CD4-positive, alpha-beta T cell (primary cell): ENCODE results near the gene SLC50A1. TPM values are rescaled to one million over a fixed set of nuclear protein-coding genes. Genes with fewer than 3 reads are reported as not detected.

Source experiments
- ATAC-seq: fragments of 200-7000 bp; cut with Tn5 transposase; one replicate; pipeline ENCODE4 v1.10.0; 2022; ENCODE audit warnings: mild to moderate bottlenecking; ENCODE audit not compliant: poor library complexity
- CTCF ChIA-PET: fragments of 350-600 bp; sonication (Branson Sonifier 250); formaldehyde crosslinking; loops from one replicate; lab custom pipeline; 2021; ENCODE audit warnings: antibody characterized with exemption, inconsistent platforms; lab: Charles Lee
- POLR2A ChIA-PET: fragments of 350-600 bp; sonication (Branson Sonifier 250); formaldehyde crosslinking; loops from one replicate; lab custom pipeline; 2021; ENCODE audit warnings: antibody characterized with exemption, inconsistent platforms; lab: Charles Lee
- DNase-seq, 14 experiments: peaks; one replicate each; pipeline ENCODE4 v3.0.0-alpha.2; 2013 to 2020; ENCODE audit warnings: mixed read lengths in 2 of 14
- H3K27ac ChIP-seq, 2 donors: one replicate each; pipeline versions ENCODE4 v1.5.1 to v1.7.0; 2013; ENCODE audit warnings: low read length in 2 of 2, low read depth in 1 of 2, mild to moderate bottlenecking in 1 of 2
- H3K27me3 ChIP-seq, 2 experiments: 1 replicate in 1 of 2; 2 replicates in 1 of 2; pipeline versions ENCODE4 v1.6.1 to v1.7.0; 2013; ENCODE audit warnings: low read length in 2 of 2, control low read depth in 1 of 2, mild to moderate bottlenecking in 1 of 2, moderate library complexity in 1 of 2; ENCODE audit not compliant: insufficient read depth in 2 of 2, control insufficient read depth in 1 of 2
- H3K36me3 ChIP-seq: one replicate; pipeline ENCODE4 v1.6.1; 2013; ENCODE audit warnings: low read length, control low read depth; ENCODE audit not compliant: insufficient read depth
- H3K4me1 ChIP-seq: one replicate; pipeline ENCODE4 v1.6.1; 2013; ENCODE audit warnings: low read length, control low read depth; ENCODE audit not compliant: insufficient read depth
- H3K4me3 ChIP-seq: one replicate; pipeline ENCODE4 v1.5.1; 2013; ENCODE audit warnings: mild to moderate bottlenecking, low read length, moderate library complexity
- H3K9me3 ChIP-seq, 2 experiments: 1 replicate in 1 of 2; 2 replicates in 1 of 2; pipeline versions ENCODE4 v1.6.1 to v1.7.0; 2013; ENCODE audit warnings: low read length in 2 of 2, mild to moderate bottlenecking in 2 of 2, control low read depth in 1 of 2, moderate library complexity in 1 of 2; ENCODE audit not compliant: control insufficient read depth in 1 of 2, insufficient read depth in 1 of 2
- H3K27ac Mint-ChIP-seq: one replicate; pipeline ENCODE4 v1.8.0; 2020; ENCODE audit warnings: mixed read lengths
- H3K27me3 Mint-ChIP-seq: one replicate; pipeline ENCODE4 v1.8.0; 2021; ENCODE audit warnings: mixed read lengths
- H3K36me3 Mint-ChIP-seq: one replicate; pipeline ENCODE4 v1.8.0; 2021; ENCODE audit warnings: low read depth, mixed read lengths
- H3K4me1 Mint-ChIP-seq: one replicate; pipeline ENCODE4 v1.8.0; 2021; ENCODE audit warnings: low read depth, mixed read lengths
- H3K4me3 Mint-ChIP-seq: one replicate; pipeline ENCODE4 v1.8.0; 2020; ENCODE audit warnings: mild to moderate bottlenecking, mixed read lengths
- H3K9me3 Mint-ChIP-seq: one replicate; pipeline ENCODE4 v1.8.0; 2020; ENCODE audit warnings: mixed read lengths
- intact Hi-C, 2 experiments: fragments of 100-400 bp; cut with DNase I in 1 of 2; cut with micrococcal nuclease in 1 of 2; formaldehyde crosslinking; loops; one replicate each; pipeline versions ENCODE4 v1.15.1 to v1.9.0; 2023 to 2025; cut with DNase I, micrococcal nuclease
- total RNA-seq, 174 experiments: library from RNA in 2 of 174; stranded (reverse) in 2 of 174; gene quantifications; one replicate each; pipeline ENCODE4 v1.2.3 and lab custom pipeline; 2021 to 2026
- TF ChIP-seq, protein P1 (sequence below): fragments of 200-600 bp; IDR thresholded peaks from one replicate; pipeline ENCODE4 v1.8.0; 2022; ENCODE audit warnings: antibody characterized with exemption, mild to moderate bottlenecking

SLC50A1 gene
- total RNA-seq, 2 experiments from 2014 or later: 10.2 to 12.5 TPM

DNA sequence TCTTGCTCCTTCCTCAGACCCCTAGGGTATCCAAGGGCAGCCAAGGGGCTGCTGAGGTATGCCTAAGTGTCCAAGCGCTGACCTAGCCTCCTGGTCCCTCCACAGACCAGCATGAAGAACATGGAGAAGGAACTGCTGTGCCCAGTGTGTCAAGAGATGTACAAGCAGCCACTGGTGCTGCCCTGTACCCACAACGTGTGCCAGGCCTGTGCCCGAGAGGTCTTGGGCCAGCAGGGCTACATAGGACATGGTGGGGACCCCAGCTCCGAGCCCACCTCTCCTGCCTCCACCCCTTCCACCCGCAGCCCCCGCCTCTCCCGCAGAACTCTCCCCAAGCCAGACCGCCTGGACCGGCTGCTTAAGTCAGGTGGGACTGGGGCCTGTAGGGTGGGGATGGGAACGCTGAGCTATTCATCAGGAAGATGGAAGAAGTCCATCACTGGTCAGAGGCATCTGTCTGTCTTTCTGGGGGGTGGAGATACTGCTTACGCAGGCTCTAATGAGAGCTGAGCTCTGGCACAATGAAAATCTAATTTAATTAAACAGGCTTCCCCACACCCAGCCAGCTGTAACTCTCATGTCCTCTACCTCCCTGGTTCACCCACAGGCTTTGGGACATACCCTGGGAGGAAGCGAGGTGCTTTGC, 39.8 kb downstream of the SLC50A1 start:
- H3K27ac ChIP-seq: no peak overlapping the region
- ATAC-seq: no peak
- TF ChIP-seq, protein P1, sequence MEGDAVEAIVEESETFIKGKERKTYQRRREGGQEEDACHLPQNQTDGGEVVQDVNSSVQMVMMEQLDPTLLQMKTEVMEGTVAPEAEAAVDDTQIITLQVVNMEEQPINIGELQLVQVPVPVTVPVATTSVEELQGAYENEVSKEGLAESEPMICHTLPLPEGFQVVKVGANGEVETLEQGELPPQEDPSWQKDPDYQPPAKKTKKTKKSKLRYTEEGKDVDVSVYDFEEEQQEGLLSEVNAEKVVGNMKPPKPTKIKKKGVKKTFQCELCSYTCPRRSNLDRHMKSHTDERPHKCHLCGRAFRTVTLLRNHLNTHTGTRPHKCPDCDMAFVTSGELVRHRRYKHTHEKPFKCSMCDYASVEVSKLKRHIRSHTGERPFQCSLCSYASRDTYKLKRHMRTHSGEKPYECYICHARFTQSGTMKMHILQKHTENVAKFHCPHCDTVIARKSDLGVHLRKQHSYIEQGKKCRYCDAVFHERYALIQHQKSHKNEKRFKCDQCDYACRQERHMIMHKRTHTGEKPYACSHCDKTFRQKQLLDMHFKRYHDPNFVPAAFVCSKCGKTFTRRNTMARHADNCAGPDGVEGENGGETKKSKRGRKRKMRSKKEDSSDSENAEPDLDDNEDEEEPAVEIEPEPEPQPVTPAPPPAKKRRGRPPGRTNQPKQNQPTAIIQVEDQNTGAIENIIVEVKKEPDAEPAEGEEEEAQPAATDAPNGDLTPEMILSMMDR: no peak
- no peak overlapping the region for H3K4me3 ChIP-seq
- peaks cover 54% of the 10 kb centered on the region for H3K36me3 Mint-ChIP-seq
- no peaks in the 10 kb centered on the region for H3K9me3 Mint-ChIP-seq
- peak in 1 of 14 experiments; percentile 49 for DNase-seq
- no peaks in the 10 kb centered on the region for H3K27me3 Mint-ChIP-seq
- H3K4me3 Mint-ChIP-seq: peak overlapping the region; percentile 74
- peaks cover 55% of the 10 kb centered on the region for H3K4me1 ChIP-seq
- ChIA-PET CTCF (interaction anchor here (0.8 to 4.4 kb wide), 5 partner anchors 19 to 100 kb away, joined by 3 to 34 read pairs (median 5); no protein-coding TSS in a partner anchor), POLR2A (interaction anchor here (1.1 to 4.4 kb wide), 3 partner anchors 18 to 90 kb away, joined by 3 to 31 read pairs (median 5); no protein-coding TSS in a partner anchor)
- H3K36me3 ChIP-seq: peaks cover 39% of the 10 kb centered on the region
- peaks cover 47% of the 10 kb centered on the region for H3K4me1 Mint-ChIP-seq
- peak overlapping the region; percentile 47 for H3K27ac Mint-ChIP-seq
- no peaks in the 10 kb centered on the region for H3K27me3 ChIP-seq
- H3K9me3 ChIP-seq: no peaks in the 10 kb centered on the region
- intact Hi-C loops: loop anchor here (1.0 to 5.0 kb wide), 3 partner anchors 18 to 147 kb away; partner anchors contain the start of gene RUSC1 (in 1 of the 2)

DNA sequence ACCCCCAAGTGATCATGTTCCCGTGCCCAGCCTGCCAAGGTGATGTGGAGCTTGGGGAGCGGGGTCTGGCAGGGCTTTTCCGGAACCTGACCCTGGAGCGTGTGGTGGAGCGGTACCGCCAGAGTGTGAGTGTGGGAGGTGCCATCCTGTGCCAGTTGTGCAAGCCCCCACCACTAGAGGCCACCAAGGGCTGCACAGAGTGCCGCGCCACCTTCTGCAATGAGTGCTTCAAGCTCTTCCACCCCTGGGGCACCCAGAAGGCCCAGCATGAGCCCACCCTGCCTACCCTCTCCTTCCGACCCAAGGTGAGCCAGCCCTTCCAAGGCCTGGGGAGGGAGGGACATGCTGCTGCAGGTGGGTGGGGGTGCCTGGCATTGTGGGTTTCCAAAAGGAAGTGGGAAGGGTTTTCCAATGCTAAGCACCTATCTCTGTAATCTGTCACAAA, 40.3 kb downstream of the SLC50A1 start:
- TF ChIP-seq, protein P1: no peak
- POLR2A ChIA-PET: interaction anchor here (1.3 to 4.4 kb wide), 2 partner anchors 18 to 51 kb away, joined by 5 to 31 read pairs; no protein-coding TSS in a partner anchor
- intact Hi-C loops: loop anchor here (1.0 to 5.0 kb wide), 6 partner anchors 17 to 417 kb away; partner anchors contain the start of gene RUSC1 (in 1 of the 2)

DNA sequence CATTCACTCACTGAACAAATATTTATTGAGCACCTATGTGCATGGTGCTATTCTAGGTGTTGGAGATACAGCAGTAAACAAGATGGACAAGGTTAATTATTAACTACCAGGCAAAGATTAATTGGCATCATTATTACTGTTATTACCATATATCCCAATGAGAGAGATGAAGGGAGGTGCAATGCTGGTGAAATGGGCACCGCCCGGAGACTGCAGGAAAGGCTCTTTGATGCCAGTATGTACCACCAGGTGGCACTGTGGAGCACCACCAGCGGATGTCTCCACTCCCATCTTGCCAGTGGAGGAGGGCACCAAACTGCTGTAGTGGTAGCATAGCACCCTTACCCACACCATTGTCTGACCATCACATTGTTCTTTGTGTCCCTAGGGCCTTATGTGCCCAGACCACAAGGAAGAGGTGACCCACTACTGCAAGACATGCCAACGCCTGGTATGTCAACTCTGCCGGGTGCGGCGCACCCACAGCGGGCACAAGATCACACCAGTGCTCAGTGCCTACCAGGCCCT, 41.0 kb downstream of the SLC50A1 start:
- no peaks in the 10 kb centered on the region for H3K9me3 Mint-ChIP-seq
- ATAC-seq (peak; percentile 45), DNase-seq (peak; percentile 76 to 92 (median 85))
- TF ChIP-seq, protein P1: peak; percentile 94
- no peaks in the 10 kb centered on the region for H3K27me3 Mint-ChIP-seq
- Histone ChIP-seq H3K4me1 (peaks cover 51% of the 10 kb centered on the region), H3K4me3 (no peak overlapping the region), H3K36me3 (peaks cover 38% of the 10 kb centered on the region), H3K9me3 (no peaks in the 10 kb centered on the region), H3K27ac (no peak overlapping the region), H3K27me3 (no peaks in the 10 kb centered on the region)
- H3K36me3 Mint-ChIP-seq: peaks cover 46% of the 10 kb centered on the region
- peaks cover 47% of the 10 kb centered on the region for H3K4me1 Mint-ChIP-seq
- ChIA-PET CTCF (interaction anchor here (0.8 to 4.4 kb wide), 6 partner anchors 17 to 99 kb away, joined by 3 to 34 read pairs (median 6); no protein-coding TSS in a partner anchor), POLR2A (interaction anchor here (0.7 to 1.6 kb wide), 2 partner anchors 17 to 51 kb away, joined by 4 to 6 read pairs; no protein-coding TSS in a partner anchor)
- H3K27ac Mint-ChIP-seq: peak overlapping the region; percentile 47
- H3K4me3 Mint-ChIP-seq: peak overlapping the region; percentile 78
- intact Hi-C loops: loop anchor here (1.0 to 5.0 kb wide), 5 partner anchors 18 to 416 kb away; partner anchors contain the start of gene RUSC1 (in 1 of the 2)

More for the DNA sequence above, 40.3 kb downstream of the SLC50A1 start:
- peak overlapping the region; percentile 47 for H3K27ac Mint-ChIP-seq
- no peaks in the 10 kb centered on the region for H3K9me3 Mint-ChIP-seq
- CTCF ChIA-PET: interaction anchor here (0.8 to 4.4 kb wide), 4 partner anchors 18 to 100 kb away, joined by 3 to 34 read pairs (median 13); no protein-coding TSS in a partner anchor
- peaks cover 47% of the 10 kb centered on the region for H3K4me1 Mint-ChIP-seq
- peaks cover 34% of the 10 kb centered on the region for H3K36me3 ChIP-seq
- H3K27me3 ChIP-seq: no peaks in the 10 kb centered on the region
- no peak overlapping the region for H3K27ac ChIP-seq
- DNase-seq (peak in 4 of 14 experiments; percentile 27 to 69 (median 44)), ATAC-seq (no peak)
- H3K4me3 ChIP-seq: no peak overlapping the region
- H3K4me1 ChIP-seq: peaks cover 55% of the 10 kb centered on the region
- no peaks in the 10 kb centered on the region for H3K9me3 ChIP-seq
- H3K27me3 Mint-ChIP-seq: no peaks in the 10 kb centered on the region
- peaks cover 51% of the 10 kb centered on the region for H3K36me3 Mint-ChIP-seq
- peak overlapping the region; percentile 78 for H3K4me3 Mint-ChIP-seq
